Thyroid gland (tissue), 4 donors: ENCODE measurements around the gene NUP214. TPM values are rescaled to one million over a fixed set of nuclear protein-coding genes. Genes with fewer than 3 reads are reported as not detected.

Experiments
- DNase-seq, 2 donors: peaks; one replicate each; pipeline ENCODE4 v3.0.0-alpha.2; 2019
- H3K27ac ChIP-seq, 3 donors: fragments of 200-600 bp; sonication (generic); 1 replicate in 2 of 3; 2 replicates in 1 of 3; pipeline ENCODE4 v1.5.1; 2016 to 2019; ENCODE audit warnings: mild to moderate bottlenecking in 1 of 3, moderate library complexity in 1 of 3
- H3K27me3 ChIP-seq: fragments of 200-600 bp; sonication (generic); one replicate; pipeline ENCODE4 v1.5.1; 2019
- H3K36me3 ChIP-seq, 2 donors: fragments of 200-600 bp; sonication (generic); one replicate each; pipeline ENCODE4 v1.5.1; 2016 to 2019
- H3K4me1 ChIP-seq, 2 donors: fragments of 200-600 bp; sonication (generic); one replicate each; pipeline ENCODE4 v1.5.1; 2017 to 2019
- H3K4me3 ChIP-seq, 3 donors: fragments of 200-600 bp; sonication (generic); replicated peaks in 1 of 3; 1 replicate in 2 of 3; 2 replicates in 1 of 3; pipeline ENCODE4 v1.5.1; 2016; ENCODE audit warnings: mild to moderate bottlenecking in 1 of 3
- H3K9me3 ChIP-seq: fragments of 200-600 bp; sonication (generic); one replicate; pipeline ENCODE4 v1.5.1; 2017
- CTCF ChIP-seq, 6 experiments: fragments of 200-600 bp in 3 of 6; fragments of 450-650 bp in 3 of 6; sonication (generic) in 3 of 6; IDR thresholded peaks; one replicate each; pipeline ENCODE4 v1.5.1; 2016 to 2019; ENCODE audit warnings: antibody characterized with exemption in 6 of 6, mild to moderate bottlenecking in 2 of 6, inconsistent platforms in 1 of 6, moderate library complexity in 1 of 6
- POLR2A ChIP-seq, 2 donors: fragments of 450-650 bp; IDR thresholded peaks; one replicate each; pipeline ENCODE4 v1.6.1; 2017; ENCODE audit warnings: antibody characterized with exemption in 2 of 2, mild to moderate bottlenecking in 2 of 2, moderate library complexity in 1 of 2
- WGBS, 2 donors: methylation state at CpG; one replicate each; pipeline ENCODE4 v1.1.5; 2017; 5-methylcytosine and 5-hydroxymethylcytosine counted together
- intact Hi-C: fragments of 100-400 bp; cut with DNase I; formaldehyde crosslinking; loops from one replicate; pipeline ENCODE4 v1.15.1; 2023
- total RNA-seq, 4 donors: library from RNA; depleted of rRNA; stranded (reverse); fragments of >200 nt; gene quantifications; one replicate each; pipeline ENCODE4 v1.2.3, GENCODE V29; 2016

The NUP214 gene
- total RNA-seq, 4 donors from 2014 or later: 27.3 to 59.2 (median 46.6) TPM

GRCh38 chr9:131144201-131144600 lies 18.8 kb downstream of the NUP214 start:
- no peak overlapping the region for H3K27ac ChIP-seq
- no peaks in the 10 kb centered on the region for H3K9me3 ChIP-seq
- H3K4me1 ChIP-seq: no peaks in the 10 kb centered on the region
- WGBS, 2 donors: 78 to 81% methylated on average over 3 of the region's 3 CpGs
- H3K27me3 ChIP-seq: no peaks in the 10 kb centered on the region
- H3K36me3 ChIP-seq: peaks cover 76 to 83% of the 10 kb centered on the region in 2 donors
- DNase-seq: no peak
- TF ChIP-seq POLR2A (IDR thresholded peaks at IDR 0.05) (no peak), CTCF (IDR thresholded peaks at IDR 0.05) (no peak)
- no peak overlapping the region for H3K4me3 ChIP-seq
- intact Hi-C loops: no loop called here

- peaks cover 73 to 83% of the 10 kb centered on the region in 2 donors for H3K36me3 ChIP-seq
- 90 to 93% methylated on average over 2 of the region's 2 CpGs for WGBS, 2 donors
- TF ChIP-seq CTCF (IDR thresholded peaks at IDR 0.05) (no peak), POLR2A (IDR thresholded peaks at IDR 0.05) (no peak)
Observed at GRCh38 chr9:131145245-131145644, 19.9 kb downstream of the NUP214 start.

GRCh38 chr9:131146186-131146585 lies 20.8 kb downstream of the NUP214 start:
- no peak for DNase-seq
- no peaks in the 10 kb centered on the region for H3K4me1 ChIP-seq
- no peak for TF ChIP-seq CTCF (IDR thresholded peaks at IDR 0.05)
- TF ChIP-seq POLR2A (IDR thresholded peaks at IDR 0.05): no peak
- peaks cover 71 to 82% of the 10 kb centered on the region in 2 donors for H3K36me3 ChIP-seq
- no peaks in the 10 kb centered on the region for H3K27me3 ChIP-seq
- whole genome bisulfite sequencing, 2 donors: 90 to 97% methylated on average over 4 of the region's 4 CpGs
- H3K9me3 ChIP-seq: no peaks in the 10 kb centered on the region
- H3K27ac ChIP-seq: no peak overlapping the region
- intact Hi-C loops: no loop called here
- H3K4me3 ChIP-seq: no peak overlapping the region

More at GRCh38 chr9:131145245-131145644, 19.9 kb downstream of the NUP214 start:
- DNase-seq: no peak
- Histone ChIP-seq H3K4me3 (no peak overlapping the region), H3K27me3 (no peaks in the 10 kb centered on the region), H3K27ac (no peak overlapping the region), H3K4me1 (no peaks in the 10 kb centered on the region), H3K9me3 (no peaks in the 10 kb centered on the region)
- intact Hi-C loops: no loop called here

- H3K27me3 ChIP-seq: no peaks in the 10 kb centered on the region
- no peak overlapping the region for H3K4me3 ChIP-seq
- H3K4me1 ChIP-seq: no peaks in the 10 kb centered on the region
- TF ChIP-seq CTCF (IDR thresholded peaks at IDR 0.05): no peak
- no peak for TF ChIP-seq POLR2A (IDR thresholded peaks at IDR 0.05)
- DNase-seq: no peak
- intact Hi-C loops: no loop called here
- H3K36me3 ChIP-seq: peaks cover 74 to 87% of the 10 kb centered on the region in 2 donors
- H3K27ac ChIP-seq: no peak overlapping the region
- 80 to 81% methylated on average over 3 of the region's 3 CpGs for WGBS, 2 donors
- no peaks in the 10 kb centered on the region for H3K9me3 ChIP-seq
Observed at GRCh38 chr9:131148276-131148675, 22.9 kb downstream of the NUP214 start.

- 86 to 93% methylated on average over 7 of the region's 7 CpGs for WGBS, 2 donors
- H3K9me3 ChIP-seq: no peaks in the 10 kb centered on the region
- TF ChIP-seq POLR2A (IDR thresholded peaks at IDR 0.05) (no peak), CTCF (IDR thresholded peaks at IDR 0.05) (no peak)
- no peak overlapping the region for H3K27ac ChIP-seq
- intact Hi-C loops: no loop called here
- no peak overlapping the region for H3K4me3 ChIP-seq
- no peaks in the 10 kb centered on the region for H3K4me1 ChIP-seq
- DNase-seq: no peak
- H3K36me3 ChIP-seq: peaks cover 80 to 93% of the 10 kb centered on the region in 2 donors
- H3K27me3 ChIP-seq: no peaks in the 10 kb centered on the region
Observed at GRCh38 chr9:131148966-131149687, 23.7 kb downstream of the NUP214 start.
